IPS-18c (cell line): ENCODE measurements around the gene TMEM60.
A peak's percentile ranks its signal among the peaks of the same experiment; 100 is the strongest.

Experiments
- H3K4me3 ChIP-seq: 2 replicates; pipeline ENCODE4 v1.7.0; 2013; ENCODE audit warnings: low read depth, mild to moderate bottlenecking, low read length, moderate library complexity; ENCODE audit not compliant: insufficient read depth
- H3K9me3 ChIP-seq: one replicate; pipeline ENCODE4 v1.6.1; 2013; ENCODE audit warnings: mild to moderate bottlenecking, low read length, moderate library complexity; ENCODE audit not compliant: control insufficient read depth, insufficient read depth

TMEM60 gene

DNA sequence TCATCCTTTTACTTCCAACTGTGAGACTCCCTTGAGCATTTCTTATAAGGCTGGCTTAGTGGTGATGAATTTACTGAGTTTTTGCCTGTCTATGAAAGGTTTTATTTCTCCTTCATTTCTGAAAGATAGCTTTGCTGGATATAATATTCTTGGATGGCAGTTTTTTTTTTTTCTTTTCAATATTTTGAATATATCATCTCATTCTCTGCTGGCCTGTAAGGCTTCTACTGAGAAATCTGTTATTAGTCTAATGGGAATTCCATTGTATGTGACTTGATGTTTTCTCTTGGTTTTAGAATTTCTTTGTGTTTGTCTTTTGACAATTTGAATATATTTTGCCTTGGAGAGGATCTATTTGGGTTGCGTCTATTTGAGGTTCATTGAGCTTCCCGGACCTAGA lies 22.7 kb upstream of the TMEM60 start:
- Histone ChIP-seq H3K4me3 (no peak overlapping the region), H3K9me3 (no peaks in the 10 kb centered on the region)

- no peaks in the 10 kb centered on the region for H3K9me3 ChIP-seq
- no peak overlapping the region for H3K4me3 ChIP-seq
Observed at GRCh38 chr7:77819021-77819420, 20.8 kb upstream of the TMEM60 start.

- Histone ChIP-seq H3K4me3 (no peak overlapping the region), H3K9me3 (no peaks in the 10 kb centered on the region)
Observed at GRCh38 chr7:77813180-77813579, 14.9 kb upstream of the TMEM60 start.

DNA sequence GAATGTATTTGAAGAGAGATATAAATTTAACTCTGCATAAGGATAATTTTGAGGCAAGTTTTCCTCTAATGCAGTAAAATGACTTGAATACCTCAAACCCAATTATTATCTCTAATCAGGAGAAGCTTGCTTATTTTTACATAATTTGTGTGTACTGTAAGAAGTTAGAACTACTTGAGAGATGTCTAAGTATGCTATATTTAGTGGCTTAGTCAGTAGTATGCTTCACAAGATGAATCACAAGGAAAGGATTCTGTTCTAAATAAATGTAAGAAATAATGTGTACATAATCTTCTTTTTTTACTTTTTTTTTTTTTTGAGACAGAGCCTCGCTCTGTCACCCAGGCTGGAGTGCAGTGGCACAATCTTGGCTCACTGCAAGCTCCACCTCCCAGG lies 14.1 kb upstream of the TMEM60 start:
- H3K9me3 ChIP-seq, result no peaks in the 10 kb centered on the region
- no peak overlapping the region for H3K4me3 ChIP-seq

- no peak overlapping the region for H3K4me3 ChIP-seq
Observed at GRCh38 chr7:77811516-77812289, 13.5 kb upstream of the TMEM60 start.

GRCh38 chr7:77808517-77808916 lies 10.3 kb upstream of the TMEM60 start:
- H3K9me3 ChIP-seq, result no peaks in the 10 kb centered on the region
- no peak overlapping the region for H3K4me3 ChIP-seq

More at GRCh38 chr7:77811516-77812289, 13.5 kb upstream of the TMEM60 start:
- H3K9me3 ChIP-seq, result no peaks in the 10 kb centered on the region

GRCh38 chr7:77806425-77806824 lies 8.2 kb upstream of the TMEM60 start:
- Histone ChIP-seq H3K9me3 (no peaks in the 10 kb centered on the region), H3K4me3 (no peak overlapping the region)

DNA sequence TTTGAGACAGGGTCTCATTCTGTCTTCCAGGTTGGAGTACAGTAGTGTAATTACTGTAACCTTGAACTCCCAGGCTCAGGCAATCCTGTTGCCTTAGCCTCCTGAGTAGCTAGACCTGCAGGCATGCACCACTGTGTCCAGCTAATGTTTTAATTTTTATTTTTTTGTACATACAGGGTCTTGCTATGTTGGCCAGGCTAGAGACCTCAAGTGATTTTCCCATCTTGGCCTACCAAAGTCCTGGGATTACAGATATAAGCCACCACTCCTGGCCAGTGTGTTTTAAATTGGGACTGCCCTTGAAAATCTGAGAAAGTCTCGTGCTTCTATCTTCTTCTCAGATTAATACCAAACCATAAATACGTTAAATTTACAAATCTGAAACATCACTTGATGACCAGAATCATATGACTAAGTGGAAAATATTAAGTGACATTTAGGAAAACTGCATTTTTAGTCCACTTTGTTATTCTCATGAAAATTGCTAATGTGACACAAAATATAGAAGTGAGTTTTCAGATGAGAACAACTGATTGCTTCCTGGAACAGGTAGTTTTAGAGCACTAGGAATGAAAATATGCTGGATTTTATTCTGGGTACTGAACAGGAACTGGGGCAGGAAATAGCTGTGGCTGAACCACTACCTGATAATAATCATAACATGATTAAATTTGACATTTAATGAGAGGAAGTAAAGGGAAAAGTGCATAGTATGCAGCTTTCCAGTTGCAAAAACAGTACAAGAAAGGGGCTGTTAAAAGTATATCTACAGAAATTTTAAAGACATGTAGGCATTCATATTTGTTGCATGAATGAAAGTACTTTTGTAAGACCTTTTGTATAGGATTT lies 4.5 kb upstream of the TMEM60 start:
- Histone ChIP-seq H3K4me3 (no peak overlapping the region), H3K9me3 (no peaks in the 10 kb centered on the region)

- Histone ChIP-seq H3K4me3 (no peak overlapping the region), H3K9me3 (no peaks in the 10 kb centered on the region)
Observed at GRCh38 chr7:77800730-77801129, 2.5 kb upstream of the TMEM60 start.

DNA sequence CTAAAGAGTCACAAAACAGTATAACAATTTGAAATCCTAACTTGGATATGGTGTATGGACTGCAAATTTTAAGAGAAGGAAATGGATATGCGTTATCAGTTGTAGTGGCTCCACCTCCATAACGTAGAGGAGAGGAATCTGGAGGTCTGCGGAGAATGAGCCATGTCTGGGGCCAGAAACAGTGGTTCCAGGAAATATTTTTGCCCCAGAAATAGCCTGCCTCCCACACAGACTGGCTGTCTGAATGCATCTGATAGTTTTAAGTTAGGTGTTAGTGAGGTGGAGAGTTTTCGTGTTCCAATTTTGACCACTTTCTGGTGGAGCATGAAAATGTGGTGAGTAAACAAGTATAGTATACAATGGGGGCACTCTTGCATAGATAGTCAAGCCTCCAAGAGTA lies 1.9 kb upstream of the TMEM60 start:
- H3K4me3 ChIP-seq, result no peak overlapping the region
- H3K9me3 ChIP-seq, result no peaks in the 10 kb centered on the region

DNA sequence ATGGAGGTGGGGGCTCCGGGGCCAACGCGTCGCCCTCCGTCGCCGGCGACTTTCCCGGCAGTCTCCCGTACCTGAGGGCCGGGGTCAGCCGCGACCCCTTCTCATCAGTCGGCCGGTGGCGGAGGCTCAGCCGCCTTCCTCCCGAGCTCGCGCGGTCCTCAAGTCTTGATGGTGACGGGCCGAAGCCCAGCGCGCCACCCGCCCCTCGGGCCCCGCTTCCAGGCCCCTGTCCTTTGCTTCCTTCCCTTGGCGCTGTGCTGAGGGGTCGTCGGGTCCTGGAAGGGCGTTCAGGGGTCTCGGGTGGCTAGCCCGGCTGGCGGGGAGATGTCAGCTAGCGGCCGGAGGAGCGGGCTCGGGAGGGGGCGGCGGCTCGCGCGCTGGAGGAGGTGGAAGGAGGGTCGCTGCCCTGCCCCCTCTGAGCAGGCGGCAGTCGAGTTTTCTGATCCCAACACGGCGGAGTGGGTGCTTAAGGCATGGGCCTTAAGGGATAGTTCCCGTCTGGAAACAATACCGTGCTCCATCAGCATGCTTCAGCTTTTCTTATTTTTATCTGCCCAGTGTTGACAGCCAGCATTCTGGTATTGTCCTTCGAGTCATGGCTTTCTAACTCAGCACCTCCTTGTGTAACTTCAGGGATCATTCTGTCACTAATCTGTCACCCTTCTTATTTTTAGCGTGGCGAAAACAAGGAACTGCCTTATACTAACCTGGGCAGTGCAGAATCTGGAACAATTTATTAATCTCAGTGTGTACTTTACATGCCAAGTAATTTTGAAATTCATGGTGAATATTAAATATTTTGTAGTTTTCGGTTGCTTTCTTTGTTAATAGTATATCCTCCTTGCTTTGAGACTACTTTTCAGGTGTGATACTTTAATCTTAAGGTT lies 1.1 kb upstream of the TMEM60 start:
- peak overlapping the region; percentile 84 for H3K4me3 ChIP-seq

DNA sequence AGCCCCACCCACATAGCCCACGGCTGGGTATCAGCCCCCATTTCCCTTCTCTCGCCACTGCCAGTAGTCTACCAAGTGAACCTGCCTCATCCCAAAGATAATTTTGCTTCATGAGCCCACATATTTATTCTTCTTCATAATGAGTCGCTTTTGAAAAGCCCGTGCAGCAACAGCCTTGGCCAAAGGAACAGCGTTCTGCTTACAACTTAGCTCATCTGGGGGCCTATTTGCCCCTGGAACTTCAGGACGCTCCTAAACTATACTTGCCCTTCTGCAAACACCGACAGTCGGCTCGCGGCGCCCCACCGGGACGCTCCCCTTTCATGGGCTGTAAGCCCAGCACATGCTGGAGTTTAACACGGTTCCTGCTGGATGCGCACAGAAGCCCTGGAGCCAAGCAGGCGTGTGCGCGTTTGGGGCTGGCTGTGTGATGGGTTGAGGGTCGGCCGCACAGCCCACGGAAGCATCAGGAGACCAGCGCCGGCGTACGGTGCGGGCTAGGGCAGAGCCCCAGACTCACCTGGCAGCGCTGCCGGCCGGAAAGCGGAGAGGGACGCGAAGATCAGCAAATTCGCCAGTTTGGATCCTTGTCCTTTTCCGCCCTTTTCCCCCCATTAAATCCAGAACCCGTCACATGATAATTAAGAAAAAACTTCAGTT lies 370 bp downstream of the TMEM60 start:
- H3K4me3 ChIP-seq, result peak overlapping the region; percentile 96
- H3K9me3 ChIP-seq, result no peaks in the 10 kb centered on the region

More for the DNA sequence above, 1.1 kb upstream of the TMEM60 start:
- H3K9me3 ChIP-seq, result no peaks in the 10 kb centered on the region

GRCh38 chr7:77796960-77797359 lies 1.3 kb downstream of the TMEM60 start:
- Histone ChIP-seq H3K4me3 (peak overlapping the region; percentile 96; the same call in 1 of the 2 replicates), H3K9me3 (no peaks in the 10 kb centered on the region)

DNA sequence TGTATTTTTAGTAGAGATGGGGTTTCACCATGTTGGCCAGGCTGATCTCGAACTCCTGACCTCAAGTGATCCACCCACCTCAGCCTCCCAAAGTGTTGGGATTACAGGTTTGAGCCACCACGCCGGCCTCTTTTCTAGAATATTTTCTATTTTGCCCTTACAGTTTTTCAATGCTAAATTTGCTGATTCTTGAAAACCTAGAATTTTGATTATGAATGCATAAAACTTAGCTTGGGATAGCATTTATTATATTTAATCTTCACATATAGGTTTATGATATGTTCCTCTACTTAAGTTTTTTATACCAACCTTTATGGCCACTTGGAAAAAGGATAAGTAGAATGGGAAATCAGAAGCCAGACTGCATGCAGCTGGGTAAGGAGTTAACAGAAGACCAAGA lies 2.1 kb downstream of the TMEM60 start:
- Histone ChIP-seq H3K9me3 (no peaks in the 10 kb centered on the region), H3K4me3 (no peak overlapping the region)

- Histone ChIP-seq H3K4me3 (no peak overlapping the region), H3K9me3 (no peaks in the 10 kb centered on the region)
Observed at GRCh38 chr7:77794000-77794399, 4.2 kb downstream of the TMEM60 start.

DNA sequence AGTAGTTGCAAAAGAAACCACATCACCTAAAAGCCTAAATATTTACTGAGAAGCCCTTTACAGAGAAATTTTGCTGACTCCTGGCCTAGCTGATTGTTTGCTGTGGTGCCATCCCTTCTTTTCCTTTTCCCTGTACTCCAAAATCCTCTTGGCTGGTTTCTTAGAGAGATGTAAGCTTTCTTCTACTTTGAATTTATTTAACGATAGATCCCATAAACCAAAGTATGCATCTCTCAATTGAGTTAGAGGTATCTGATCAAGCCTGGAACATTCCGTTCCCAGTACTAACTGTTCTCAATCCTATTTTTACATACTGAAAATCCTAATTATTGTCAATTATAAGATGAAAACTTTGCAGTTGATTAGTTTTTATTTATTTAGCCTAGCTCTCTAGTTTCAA lies 6.3 kb downstream of the TMEM60 start:
- H3K4me3 ChIP-seq, result no peak overlapping the region
- H3K9me3 ChIP-seq, result no peaks in the 10 kb centered on the region

GRCh38 chr7:77791336-77791735 lies 6.9 kb downstream of the TMEM60 start:
- Histone ChIP-seq H3K9me3 (no peaks in the 10 kb centered on the region), H3K4me3 (no peak overlapping the region)
